Sigmoid colon (tissue), 4 donors: ENCODE measurements around the gene FTL.

Experiments
- POLR2AphosphoS5 ChIP-seq, 4 donors: sonication (generic); formaldehyde crosslinking; IDR thresholded peaks; one replicate each; pipeline ENCODE4 v1.6.1; 2017; ENCODE audit warnings: antibody characterized with exemption in 4 of 4
- TF ChIP-seq, protein P1 (sequence below), 4 experiments: fragments of 450-650 bp in 3 of 4; fragments of 200-600 bp in 1 of 4; IDR thresholded peaks; one replicate each; pipeline ENCODE4 v1.5.1; 2016 to 2019; ENCODE audit warnings: antibody characterized with exemption in 4 of 4, mild to moderate bottlenecking in 3 of 4, moderate library complexity in 2 of 4

DNA sequence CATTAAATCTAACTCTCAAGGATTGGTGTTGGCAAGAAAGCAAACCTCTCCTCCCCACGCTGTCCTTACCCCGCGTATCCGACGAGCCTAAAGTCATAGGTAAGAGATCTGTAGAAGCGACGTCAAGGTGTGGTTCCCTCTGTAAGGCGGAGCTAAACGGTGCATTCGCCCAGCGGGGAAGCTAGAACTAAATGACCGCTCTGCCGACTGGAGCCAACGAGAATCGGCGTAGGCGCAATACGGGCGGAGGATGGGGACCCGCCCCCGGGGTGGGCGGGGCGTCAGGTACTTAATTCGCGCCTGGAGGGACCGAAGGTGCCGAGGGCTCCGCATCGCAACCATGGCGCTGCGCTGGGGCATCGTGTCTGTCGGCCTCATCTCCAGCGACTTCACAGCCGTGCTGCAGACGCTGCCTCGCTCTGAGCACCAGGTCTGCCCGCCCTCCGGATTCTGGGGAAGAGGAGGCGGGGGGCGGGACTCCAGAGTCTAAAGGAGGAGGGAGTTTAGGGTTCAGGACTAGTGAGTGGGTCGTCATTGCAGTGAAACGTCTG, 31.7 kb upstream of the FTL start, which contains the start of gene DHDH:
- TF ChIP-seq, protein P1, sequence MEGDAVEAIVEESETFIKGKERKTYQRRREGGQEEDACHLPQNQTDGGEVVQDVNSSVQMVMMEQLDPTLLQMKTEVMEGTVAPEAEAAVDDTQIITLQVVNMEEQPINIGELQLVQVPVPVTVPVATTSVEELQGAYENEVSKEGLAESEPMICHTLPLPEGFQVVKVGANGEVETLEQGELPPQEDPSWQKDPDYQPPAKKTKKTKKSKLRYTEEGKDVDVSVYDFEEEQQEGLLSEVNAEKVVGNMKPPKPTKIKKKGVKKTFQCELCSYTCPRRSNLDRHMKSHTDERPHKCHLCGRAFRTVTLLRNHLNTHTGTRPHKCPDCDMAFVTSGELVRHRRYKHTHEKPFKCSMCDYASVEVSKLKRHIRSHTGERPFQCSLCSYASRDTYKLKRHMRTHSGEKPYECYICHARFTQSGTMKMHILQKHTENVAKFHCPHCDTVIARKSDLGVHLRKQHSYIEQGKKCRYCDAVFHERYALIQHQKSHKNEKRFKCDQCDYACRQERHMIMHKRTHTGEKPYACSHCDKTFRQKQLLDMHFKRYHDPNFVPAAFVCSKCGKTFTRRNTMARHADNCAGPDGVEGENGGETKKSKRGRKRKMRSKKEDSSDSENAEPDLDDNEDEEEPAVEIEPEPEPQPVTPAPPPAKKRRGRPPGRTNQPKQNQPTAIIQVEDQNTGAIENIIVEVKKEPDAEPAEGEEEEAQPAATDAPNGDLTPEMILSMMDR (IDR thresholded peaks at IDR 0.05) = no peak
- peak in 1 of 4 donors; percentile 33 for TF ChIP-seq POLR2AphosphoS5 (IDR thresholded peaks at IDR 0.05)
